Measurements from ENCODE around the gene CYP24A1. TPM values are rescaled to one million over a fixed set of nuclear protein-coding genes. Genes with fewer than 3 reads are reported as not detected.

The CYP24A1 gene
- total RNA-seq, 4 donors from 2014 or later = not detected

- H3K4me3 ChIP-seq = no peak overlapping the region
- peaks cover 93% of the 10 kb centered on the region for H3K27me3 ChIP-seq
- in situ Hi-C loops (cut with MboI; ENCODE audit: low pct_ligation_motif_present in 1 of 4, low pct_unique_long_range_greater_than_20kb in 1 of 4, low sequenced_read_pairs in 3 of 4) (no loop called here), intact Hi-C loops (cut with DNase I; ENCODE audit: low total_unique reads) (no loop called here)
- 50 to 56% methylated on average over 2 to 3 of the region's 3 CpGs for WGBS, 2 donors (ENCODE audit: low coverage in 1 of 2)
- H3K27ac ChIP-seq = no peak overlapping the region
- TF ChIP-seq POLR2A (IDR thresholded peaks at IDR 0.05) (no peak), CTCF (IDR thresholded peaks at IDR 0.05) (no peak), POLR2AphosphoS5 (IDR thresholded peaks at IDR 0.05) (no peak), EP300 (IDR thresholded peaks at IDR 0.05; ENCODE audit: low read depth) (no peak)
- no peaks in the 10 kb centered on the region for H3K9me3 ChIP-seq
- peaks cover 5 to 26% (median 17%) of the 10 kb centered on the region in 4 donors for H3K4me1 ChIP-seq
- DNase-seq = no peak
- H3K36me3 ChIP-seq = no peaks in the 10 kb centered on the region
Measured at GRCh38 chr20:54170963-54171362, 2.8 kb downstream of the CYP24A1 start.

- no peak for TF ChIP-seq POLR2AphosphoS5 (IDR thresholded peaks at IDR 0.05)
- no peak for TF ChIP-seq EP300 (IDR thresholded peaks at IDR 0.05; ENCODE audit: low read depth)
- TF ChIP-seq CTCF (IDR thresholded peaks at IDR 0.05) = no peak
- Histone ChIP-seq H3K36me3 (no peaks in the 10 kb centered on the region), H3K27me3 (peaks cover 83% of the 10 kb centered on the region), H3K9me3 (no peaks in the 10 kb centered on the region), H3K4me1 (peaks cover 5 to 26% (median 17%) of the 10 kb centered on the region in 4 donors), H3K27ac (no peak overlapping the region), H3K4me3 (no peak overlapping the region)
- DNase-seq = no peak
- intact Hi-C loops (cut with DNase I; ENCODE audit: low total_unique reads) = no loop called here
- WGBS, 2 donors (ENCODE audit: low coverage in 1 of 2) = 75 to 83% methylated on average over 1 to 4 of the region's 4 CpGs
- in situ Hi-C loops (cut with MboI; ENCODE audit: low pct_ligation_motif_present in 1 of 4, low pct_unique_long_range_greater_than_20kb in 1 of 4, low sequenced_read_pairs in 3 of 4) = no loop called here
Measured at GRCh38 chr20:54170026-54170471, 3.7 kb downstream of the CYP24A1 start.

GRCh38 chr20:54168961-54169862 is 4.6 kb downstream of the CYP24A1 start:
- H3K27me3 ChIP-seq = peaks cover 76% of the 10 kb centered on the region
- H3K36me3 ChIP-seq = no peaks in the 10 kb centered on the region
- DNase-seq = no peak
- TF ChIP-seq POLR2AphosphoS5 (IDR thresholded peaks at IDR 0.05) = no peak
- TF ChIP-seq CTCF (IDR thresholded peaks at IDR 0.05) = no peak
- TF ChIP-seq EP300 (IDR thresholded peaks at IDR 0.05; ENCODE audit: low read depth) = no peak
- TF ChIP-seq POLR2A (IDR thresholded peaks at IDR 0.05) = no peak
- H3K4me3 ChIP-seq = no peak overlapping the region
- peaks cover 5 to 18% (median 14%) of the 10 kb centered on the region in 4 donors for H3K4me1 ChIP-seq
- 50 to 55% methylated on average over 11 to 14 of the region's 14 CpGs for WGBS, 2 donors (ENCODE audit: low coverage in 1 of 2)
- in situ Hi-C loops (cut with MboI; ENCODE audit: low pct_ligation_motif_present in 1 of 4, low pct_unique_long_range_greater_than_20kb in 1 of 4, low sequenced_read_pairs in 3 of 4) (no loop called here), intact Hi-C loops (cut with DNase I; ENCODE audit: low total_unique reads) (no loop called here)
- H3K27ac ChIP-seq = no peak overlapping the region
- H3K9me3 ChIP-seq = no peaks in the 10 kb centered on the region

GRCh38 chr20:54167909-54168872 is 5.6 kb downstream of the CYP24A1 start:
- in situ Hi-C loops (cut with MboI; ENCODE audit: low pct_ligation_motif_present in 1 of 4, low pct_unique_long_range_greater_than_20kb in 1 of 4, low sequenced_read_pairs in 3 of 4) = no loop called here
- Histone ChIP-seq H3K9me3 (no peaks in the 10 kb centered on the region), H3K36me3 (no peaks in the 10 kb centered on the region), H3K4me1 (peaks cover 5 to 7% (median 6%) of the 10 kb centered on the region in 4 donors), H3K27ac (no peak overlapping the region), H3K27me3 (peaks cover 70% of the 10 kb centered on the region), H3K4me3 (no peak overlapping the region)
- no peak for DNase-seq
- WGBS, 2 donors (ENCODE audit: low coverage in 1 of 2) = 59 to 61% methylated on average over 9 to 11 of the region's 11 CpGs
- TF ChIP-seq POLR2A (IDR thresholded peaks at IDR 0.05) (no peak), POLR2AphosphoS5 (IDR thresholded peaks at IDR 0.05) (no peak), EP300 (IDR thresholded peaks at IDR 0.05; ENCODE audit: low read depth) (no peak), CTCF (IDR thresholded peaks at IDR 0.05) (no peak)
- intact Hi-C loops (cut with DNase I; ENCODE audit: low total_unique reads) = no loop called here
